ENCODE results near the gene METTL8.

DNA sequence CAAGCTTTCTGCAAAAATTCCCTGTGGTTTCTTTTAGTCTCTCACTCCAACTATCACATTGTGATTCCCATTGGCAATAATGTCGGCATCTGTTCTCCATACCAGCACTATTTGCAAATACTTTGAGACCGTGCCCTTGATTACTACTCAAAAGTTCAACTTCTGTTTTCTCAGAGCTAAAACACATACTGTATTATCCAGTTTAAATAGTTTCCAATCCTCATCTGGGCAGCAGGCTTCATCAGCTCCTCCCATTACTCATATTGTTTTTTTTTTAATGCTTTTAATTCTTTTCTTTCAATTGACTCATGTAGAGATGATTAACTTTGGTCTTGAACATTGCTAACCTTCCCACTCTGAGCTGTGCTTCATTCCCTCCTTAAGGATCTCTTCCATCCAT is 135.8 kb downstream of the METTL8 start:
- no peak for TF ChIP-seq POLR2A (IDR thresholded peaks at IDR 0.05)
- TF ChIP-seq, protein P1, sequence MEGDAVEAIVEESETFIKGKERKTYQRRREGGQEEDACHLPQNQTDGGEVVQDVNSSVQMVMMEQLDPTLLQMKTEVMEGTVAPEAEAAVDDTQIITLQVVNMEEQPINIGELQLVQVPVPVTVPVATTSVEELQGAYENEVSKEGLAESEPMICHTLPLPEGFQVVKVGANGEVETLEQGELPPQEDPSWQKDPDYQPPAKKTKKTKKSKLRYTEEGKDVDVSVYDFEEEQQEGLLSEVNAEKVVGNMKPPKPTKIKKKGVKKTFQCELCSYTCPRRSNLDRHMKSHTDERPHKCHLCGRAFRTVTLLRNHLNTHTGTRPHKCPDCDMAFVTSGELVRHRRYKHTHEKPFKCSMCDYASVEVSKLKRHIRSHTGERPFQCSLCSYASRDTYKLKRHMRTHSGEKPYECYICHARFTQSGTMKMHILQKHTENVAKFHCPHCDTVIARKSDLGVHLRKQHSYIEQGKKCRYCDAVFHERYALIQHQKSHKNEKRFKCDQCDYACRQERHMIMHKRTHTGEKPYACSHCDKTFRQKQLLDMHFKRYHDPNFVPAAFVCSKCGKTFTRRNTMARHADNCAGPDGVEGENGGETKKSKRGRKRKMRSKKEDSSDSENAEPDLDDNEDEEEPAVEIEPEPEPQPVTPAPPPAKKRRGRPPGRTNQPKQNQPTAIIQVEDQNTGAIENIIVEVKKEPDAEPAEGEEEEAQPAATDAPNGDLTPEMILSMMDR (IDR thresholded peaks at IDR 0.05), result no peak
